HCT116 (cell line): Measurements from ENCODE around the gene ULBP2. TPM values are rescaled to one million over a fixed set of nuclear protein-coding genes. Genes with fewer than 3 reads are reported as not detected.

ENCODE experiments used
- ATAC-seq: fragments of 200-7000 bp; cut with Tn5 transposase; 2 replicates; pipeline ENCODE4 v1.9.1; 2020; ENCODE audit warnings: mild to moderate bottlenecking, moderate library complexity
- BruUV-seq: library from RNA; stranded (reverse); fragments of 400-500 nt; replicated peaks from 2 replicates; lab custom pipeline; 2021; lab: Mats Ljungman, UMichigan
- CTCF ChIA-PET: fragments of 300-600 bp; sonication (Branson Sonifier 250); formaldehyde crosslinking; loops from one replicate; lab custom pipeline; 2021; ENCODE audit warnings: antibody characterized with exemption; lab: Charles Lee
- POLR2A ChIA-PET: fragments of 300-600, 350-600 bp; sonication (Branson Sonifier 250); formaldehyde crosslinking; loops from one replicate; lab custom pipeline; 2021; ENCODE audit warnings: antibody characterized with exemption; lab: Charles Lee
- RAD21 ChIA-PET, 2 experiments: fragments of 300-600 bp; sonication (Branson Sonifier 250); formaldehyde crosslinking; loops; one replicate each; lab custom pipeline; 2023; ENCODE audit warnings: low total read pairs in 2 of 2; ENCODE audit not compliant: uncharacterized antibody in 2 of 2, unreplicated experiment in 2 of 2, low non-redundant PET in 1 of 2; lab: Charles Lee
- DNase-seq: peaks from one replicate; pipeline ENCODE4 v3.0.0-alpha.2; 2010; ENCODE audit warnings: low read depth, low spot score
- H2AFZ ChIP-seq: fragments of 200-600 bp; shearing (Covaris generic), sonication (generic); 2 replicates; pipeline ENCODE4 v1.6.1; 2017; ENCODE audit warnings: low read depth, mixed run types, mixed read lengths, antibody characterized with exemption, low read length; ENCODE audit not compliant: poor library complexity, severe bottlenecking
- H3K27ac ChIP-seq: 2 replicates; pipeline ENCODE4 v1.5.1; 2012; ENCODE audit warnings: low read depth, low read length
- H3K27me3 ChIP-seq: fragments of 200-600 bp; sonication (generic); 2 replicates; pipeline ENCODE4 v1.6.1; 2016; ENCODE audit warnings: mixed run types, low read length, mixed read lengths; ENCODE audit not compliant: insufficient read depth
- H3K36me3 ChIP-seq, 2 experiments: fragments of 200-500 bp in 1 of 2; fragments of 200-600 bp in 1 of 2; sonication (Bioruptor generic) in 1 of 2; sonication (generic) in 1 of 2; 2 replicates each; pipeline versions ENCODE4 v1.5.1 to v1.6.1; 2014 to 2016; ENCODE audit warnings: low read length in 2 of 2, inconsistent platforms in 1 of 2, mixed read lengths in 1 of 2, mixed run types in 1 of 2; ENCODE audit not compliant: insufficient read depth in 2 of 2, control insufficient read depth in 1 of 2
- H3K4me1 ChIP-seq, 2 experiments: fragments of 200-600 bp in 1 of 2; sonication (generic) in 1 of 2; 2 replicates each; pipeline versions ENCODE4 v1.5.1 to v1.6.1; 2012 to 2017; ENCODE audit warnings: low read length in 2 of 2, inconsistent platforms in 1 of 2, mild to moderate bottlenecking in 1 of 2, mixed read lengths in 1 of 2, mixed run types in 1 of 2, moderate library complexity in 1 of 2; ENCODE audit not compliant: insufficient read depth in 2 of 2, control insufficient read depth in 1 of 2
- H3K4me2 ChIP-seq: fragments of 200-600 bp; sonication (generic); 2 replicates; pipeline ENCODE4 v1.6.1; 2017; ENCODE audit warnings: mixed run types, low read length, mixed read lengths
- H3K4me3 ChIP-seq, 2 experiments: fragments of 200-600 bp in 1 of 2; sonication (generic) in 1 of 2; replicated peaks in 1 of 2; 2 replicates each; pipeline ENCODE4 v1.5.1; 2011 to 2016; ENCODE audit warnings: low read length in 2 of 2, control low read depth in 1 of 2, low read depth in 1 of 2, mild to moderate bottlenecking in 1 of 2, mixed read lengths in 1 of 2, mixed run types in 1 of 2
- H3K79me2 ChIP-seq: fragments of 200-600 bp; sonication (generic); 2 replicates; pipeline ENCODE4 v1.6.1; 2017; ENCODE audit warnings: mild to moderate bottlenecking, mixed run types, low read length, moderate library complexity, mixed read lengths; ENCODE audit not compliant: insufficient read depth
- H3K9ac ChIP-seq: fragments of 200-600 bp; sonication (generic); 2 replicates; pipeline ENCODE4 v1.6.1; 2016; ENCODE audit warnings: low read length, mixed read lengths
- H3K9me2 ChIP-seq: fragments of 200-600 bp; sonication (generic), shearing (Covaris generic); 2 replicates; pipeline ENCODE4 v1.6.1; 2017; ENCODE audit warnings: mixed run types, mild to moderate bottlenecking, moderate library complexity; ENCODE audit not compliant: insufficient read depth
- H3K9me3 ChIP-seq, 2 experiments: fragments of 200-500 bp in 1 of 2; fragments of 200-600 bp in 1 of 2; sonication (Bioruptor generic) in 1 of 2; sonication (generic) in 1 of 2; 2 replicates each; pipeline ENCODE4 v1.6.1; 2014 to 2017; ENCODE audit warnings: low read length in 2 of 2, mixed read lengths in 2 of 2, inconsistent platforms in 1 of 2, low read depth in 1 of 2, mild to moderate bottlenecking in 1 of 2, mixed run types in 1 of 2, moderate library complexity in 1 of 2; ENCODE audit not compliant: control insufficient read depth in 1 of 2, insufficient read depth in 1 of 2
- H4K20me1 ChIP-seq: fragments of 200-600 bp; sonication (generic), shearing (Covaris generic); 2 replicates; pipeline ENCODE4 v1.6.1; 2017; ENCODE audit warnings: mixed run types, mild to moderate bottlenecking, moderate library complexity; ENCODE audit not compliant: insufficient read depth
- CBX3 ChIP-seq: IDR thresholded peaks from 2 replicates; pipeline ENCODE4 v1.6.1; 2012; ENCODE audit warnings: low read depth
- CEBPB ChIP-seq: IDR thresholded peaks from 2 replicates; pipeline ENCODE4 v1.6.1; 2012; ENCODE audit warnings: low read depth
- CTCF ChIP-seq, 3 experiments: fragments of 200-600 bp in 1 of 3; sonication (generic) in 1 of 3; IDR thresholded peaks in 2 of 3; conservative IDR thresholded peaks in 1 of 3; 2 replicates each; pipeline ENCODE4 v1.5.1; 2012 to 2017; ENCODE audit warnings: low read depth in 2 of 3, low read length in 2 of 3, antibody characterized with exemption in 1 of 3, borderline replicate concordance in 1 of 3, control low read depth in 1 of 3, mild to moderate bottlenecking in 1 of 3, mixed read lengths in 1 of 3, mixed run types in 1 of 3, moderate library complexity in 1 of 3; ENCODE audit not compliant: insufficient read depth in 1 of 3
- EGR1 ChIP-seq: IDR thresholded peaks from 2 replicates; pipeline ENCODE4 v1.6.1; 2012; ENCODE audit warnings: low read depth
- POLR2AphosphoS5 ChIP-seq: IDR thresholded peaks from 2 replicates; pipeline ENCODE4 v1.6.1; 2011; ENCODE audit warnings: mild to moderate bottlenecking, low read depth, low read length, moderate library complexity
- RAD21 ChIP-seq: IDR thresholded peaks from 2 replicates; pipeline ENCODE4 v1.6.1; 2012; ENCODE audit warnings: low read depth, mild to moderate bottlenecking
- SIN3A ChIP-seq: IDR thresholded peaks from 2 replicates; pipeline ENCODE4 v1.6.1; 2012; ENCODE audit warnings: low read depth
- SRF ChIP-seq: IDR thresholded peaks from 2 replicates; pipeline ENCODE4 v1.6.1; 2012; ENCODE audit warnings: low read depth
- intact Hi-C: fragments of 100-400 bp; cut with micrococcal nuclease; formaldehyde crosslinking; loops from 2 replicates; pipeline ENCODE4 v1.10.0; 2022
- total RNA-seq: library from RNA; stranded (reverse); gene quantifications from one replicate; pipeline ENCODE4 v1.2.1, GENCODE V29; 2021; ENCODE audit not compliant: unreplicated experiment
- TF ChIP-seq, protein P1 (sequence below): IDR thresholded peaks from 2 replicates; pipeline ENCODE4 v1.6.1; 2012; ENCODE audit warnings: low read depth
- TF ChIP-seq, protein P2 (sequence below): IDR thresholded peaks from 2 replicates; pipeline ENCODE4 v1.6.1; 2011; ENCODE audit warnings: mild to moderate bottlenecking, low read length, moderate library complexity; ENCODE audit not compliant: insufficient replicate concordance; ENCODE audit errors: extremely low read depth

ULBP2 gene
- total RNA-seq, 1 experiment from 2014 or later = 10.2 TPM

DNA sequence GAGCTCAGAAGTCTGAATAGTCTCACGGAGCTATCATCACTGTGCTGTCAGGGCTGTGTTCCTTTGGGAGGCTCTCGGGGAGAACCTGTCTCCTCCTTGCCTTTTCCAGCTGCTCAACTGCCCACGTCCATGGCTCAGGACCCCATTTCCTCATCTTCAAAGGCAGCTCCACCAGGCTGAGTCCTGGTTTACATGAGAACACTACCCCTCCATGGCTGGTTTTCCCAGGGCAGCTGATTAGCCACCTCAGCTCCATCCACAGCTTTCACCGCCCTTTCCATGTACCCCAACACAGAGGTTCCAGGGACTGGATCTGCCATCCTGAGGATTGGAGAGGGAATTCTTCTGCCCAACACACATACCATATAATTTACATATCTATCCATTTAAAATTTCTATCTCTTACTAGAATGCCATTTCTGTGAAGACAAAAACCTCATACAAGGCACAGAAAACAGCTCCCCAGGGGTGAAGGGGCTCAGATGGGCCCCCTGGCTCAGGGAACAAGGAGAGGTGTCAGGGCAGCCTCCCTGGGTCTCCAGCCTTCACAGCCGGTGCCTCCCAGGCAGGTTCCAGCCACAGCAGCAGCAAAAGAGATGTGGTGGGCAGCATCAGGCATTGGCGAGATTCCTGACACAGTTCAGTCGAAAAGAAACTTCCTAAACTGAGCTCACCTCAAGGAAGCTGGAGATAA, 41.7 kb upstream of the ULBP2 start (continued):
- TF ChIP-seq, protein P1, sequence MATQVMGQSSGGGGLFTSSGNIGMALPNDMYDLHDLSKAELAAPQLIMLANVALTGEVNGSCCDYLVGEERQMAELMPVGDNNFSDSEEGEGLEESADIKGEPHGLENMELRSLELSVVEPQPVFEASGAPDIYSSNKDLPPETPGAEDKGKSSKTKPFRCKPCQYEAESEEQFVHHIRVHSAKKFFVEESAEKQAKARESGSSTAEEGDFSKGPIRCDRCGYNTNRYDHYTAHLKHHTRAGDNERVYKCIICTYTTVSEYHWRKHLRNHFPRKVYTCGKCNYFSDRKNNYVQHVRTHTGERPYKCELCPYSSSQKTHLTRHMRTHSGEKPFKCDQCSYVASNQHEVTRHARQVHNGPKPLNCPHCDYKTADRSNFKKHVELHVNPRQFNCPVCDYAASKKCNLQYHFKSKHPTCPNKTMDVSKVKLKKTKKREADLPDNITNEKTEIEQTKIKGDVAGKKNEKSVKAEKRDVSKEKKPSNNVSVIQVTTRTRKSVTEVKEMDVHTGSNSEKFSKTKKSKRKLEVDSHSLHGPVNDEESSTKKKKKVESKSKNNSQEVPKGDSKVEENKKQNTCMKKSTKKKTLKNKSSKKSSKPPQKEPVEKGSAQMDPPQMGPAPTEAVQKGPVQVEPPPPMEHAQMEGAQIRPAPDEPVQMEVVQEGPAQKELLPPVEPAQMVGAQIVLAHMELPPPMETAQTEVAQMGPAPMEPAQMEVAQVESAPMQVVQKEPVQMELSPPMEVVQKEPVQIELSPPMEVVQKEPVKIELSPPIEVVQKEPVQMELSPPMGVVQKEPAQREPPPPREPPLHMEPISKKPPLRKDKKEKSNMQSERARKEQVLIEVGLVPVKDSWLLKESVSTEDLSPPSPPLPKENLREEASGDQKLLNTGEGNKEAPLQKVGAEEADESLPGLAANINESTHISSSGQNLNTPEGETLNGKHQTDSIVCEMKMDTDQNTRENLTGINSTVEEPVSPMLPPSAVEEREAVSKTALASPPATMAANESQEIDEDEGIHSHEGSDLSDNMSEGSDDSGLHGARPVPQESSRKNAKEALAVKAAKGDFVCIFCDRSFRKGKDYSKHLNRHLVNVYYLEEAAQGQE = no peak
- TF ChIP-seq POLR2AphosphoS5 (no peak), CBX3 (no peak)

- Histone ChIP-seq H3K9ac (no peak overlapping the region), H3K4me1 (peaks cover 27% of the 10 kb centered on the region in 2 experiments), H3K79me2 (no peaks in the 10 kb centered on the region), H4K20me1 (no peaks in the 10 kb centered on the region), H3K9me2 (no peaks in the 10 kb centered on the region), H3K4me2 (no peak overlapping the region), H3K4me3 (no peak overlapping the region), H3K27ac (no peak overlapping the region), H3K9me3 (no peaks in the 10 kb centered on the region), H3K27me3 (no peaks in the 10 kb centered on the region), H3K36me3 (no peaks in the 10 kb centered on the region), H2AFZ (no peak overlapping the region)
- RAD21 ChIA-PET = no interaction called here
- ATAC-seq (no peak), DNase-seq (no peak)
- no TSS peak for BruUV-seq
- CTCF ChIA-PET = no interaction called here
- intact Hi-C loops = no loop called here
- POLR2A ChIA-PET = no interaction called here
- TF ChIP-seq CEBPB (no peak), CTCF (IDR thresholded peaks at IDR 0.05 in 2 of 3, conservative IDR thresholded peaks at IDR 0.05 in 1 of 3; ENCODE audit: borderline replicate concordance in 1 of 3, insufficient read depth in 1 of 3, low read depth in 2 of 3, low read length in 2 of 3) (no peak), EGR1 (no peak), SIN3A (no peak), RAD21 (no peak), SRF (no peak)
- TF ChIP-seq, protein P1 = no peak
- TF ChIP-seq, protein P2, sequence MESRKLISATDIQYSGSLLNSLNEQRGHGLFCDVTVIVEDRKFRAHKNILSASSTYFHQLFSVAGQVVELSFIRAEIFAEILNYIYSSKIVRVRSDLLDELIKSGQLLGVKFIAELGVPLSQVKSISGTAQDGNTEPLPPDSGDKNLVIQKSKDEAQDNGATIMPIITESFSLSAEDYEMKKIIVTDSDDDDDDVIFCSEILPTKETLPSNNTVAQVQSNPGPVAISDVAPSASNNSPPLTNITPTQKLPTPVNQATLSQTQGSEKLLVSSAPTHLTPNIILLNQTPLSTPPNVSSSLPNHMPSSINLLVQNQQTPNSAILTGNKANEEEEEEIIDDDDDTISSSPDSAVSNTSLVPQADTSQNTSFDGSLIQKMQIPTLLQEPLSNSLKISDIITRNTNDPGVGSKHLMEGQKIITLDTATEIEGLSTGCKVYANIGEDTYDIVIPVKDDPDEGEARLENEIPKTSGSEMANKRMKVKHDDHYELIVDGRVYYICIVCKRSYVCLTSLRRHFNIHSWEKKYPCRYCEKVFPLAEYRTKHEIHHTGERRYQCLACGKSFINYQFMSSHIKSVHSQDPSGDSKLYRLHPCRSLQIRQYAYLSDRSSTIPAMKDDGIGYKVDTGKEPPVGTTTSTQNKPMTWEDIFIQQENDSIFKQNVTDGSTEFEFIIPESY = no peak
These were observed 41.0 kb upstream of the ULBP2 start for GRCh38 chr6:149900620-149901443.
